Motor neuron (in vitro differentiated cells): ENCODE results near the gene EIF1AD. TPM values are rescaled to one million over a fixed set of nuclear protein-coding genes. Genes with fewer than 3 reads are reported as not detected.
A peak's percentile ranks its signal among the peaks of the same experiment; 100 is the strongest.
"Not testable (repeated sequence)": the region's sequence is repeated elsewhere in the genome, so short reads cannot be mapped to it uniquely, and the experiment has no call there.

ENCODE experiments used
- ATAC-seq, 8 experiments: fragments of 200-7000 bp; cut with Tn5 transposase; replicated peaks in 6 of 8; 2 replicates each; pipeline ENCODE4 v1.8.0; 2021; ENCODE audit warnings: mild to moderate bottlenecking in 8 of 8, moderate library complexity in 8 of 8
- H3K27ac ChIP-seq, 2 donors: fragments of 250-450 bp; sonication (Bioruptor Pico); 2 replicates each; pipeline ENCODE4 v1.9.0; 2021; ENCODE audit warnings: antibody characterized with exemption in 2 of 2, mild to moderate bottlenecking in 2 of 2, moderate library complexity in 1 of 2
- H3K4me1 ChIP-seq, 2 donors: fragments of 250-450 bp; sonication (Bioruptor Pico); replicated peaks in 1 of 2; 2 replicates each; pipeline ENCODE4 v1.6.1; 2021; ENCODE audit warnings: antibody characterized with exemption in 2 of 2, mild to moderate bottlenecking in 2 of 2, moderate library complexity in 1 of 2
- H3K4me3 ChIP-seq, 5 donors: fragments of 250-450 bp; sonication (Bioruptor Pico); 2 replicates each; pipeline ENCODE4 v1.9.0; 2021; ENCODE audit warnings: antibody characterized with exemption in 5 of 5, mild to moderate bottlenecking in 5 of 5, moderate library complexity in 4 of 5
- WGBS, 10 experiments: fragments of 450-650 bp; shearing (Covaris generic); methylation state at CpG; one replicate each; pipeline ENCODE4 v1.0.0; 2022; 5-methylcytosine and 5-hydroxymethylcytosine counted together
- in situ Hi-C, 9 experiments: fragments of 400-800 bp; cut with MboI; loops; one replicate each; pipeline ENCODE4 v1.15.0; 2021; ENCODE audit warnings: low sequenced_read_pairs in 9 of 9, low pct_unique_long_range_greater_than_20kb in 2 of 9; ENCODE audit not compliant: unreplicated experiment in 9 of 9
- total RNA-seq, 8 experiments: library from RNA; unstranded; fragments of 300-600 nt; gene quantifications; 2 replicates each; pipeline versions ENCODE4 v1.2.3 to v1.2.4, GENCODE V29; 2022

EIF1AD gene
- total RNA-seq, 8 experiments from 2014 or later = 28.6 to 36.9 (median 32.0) TPM

DNA sequence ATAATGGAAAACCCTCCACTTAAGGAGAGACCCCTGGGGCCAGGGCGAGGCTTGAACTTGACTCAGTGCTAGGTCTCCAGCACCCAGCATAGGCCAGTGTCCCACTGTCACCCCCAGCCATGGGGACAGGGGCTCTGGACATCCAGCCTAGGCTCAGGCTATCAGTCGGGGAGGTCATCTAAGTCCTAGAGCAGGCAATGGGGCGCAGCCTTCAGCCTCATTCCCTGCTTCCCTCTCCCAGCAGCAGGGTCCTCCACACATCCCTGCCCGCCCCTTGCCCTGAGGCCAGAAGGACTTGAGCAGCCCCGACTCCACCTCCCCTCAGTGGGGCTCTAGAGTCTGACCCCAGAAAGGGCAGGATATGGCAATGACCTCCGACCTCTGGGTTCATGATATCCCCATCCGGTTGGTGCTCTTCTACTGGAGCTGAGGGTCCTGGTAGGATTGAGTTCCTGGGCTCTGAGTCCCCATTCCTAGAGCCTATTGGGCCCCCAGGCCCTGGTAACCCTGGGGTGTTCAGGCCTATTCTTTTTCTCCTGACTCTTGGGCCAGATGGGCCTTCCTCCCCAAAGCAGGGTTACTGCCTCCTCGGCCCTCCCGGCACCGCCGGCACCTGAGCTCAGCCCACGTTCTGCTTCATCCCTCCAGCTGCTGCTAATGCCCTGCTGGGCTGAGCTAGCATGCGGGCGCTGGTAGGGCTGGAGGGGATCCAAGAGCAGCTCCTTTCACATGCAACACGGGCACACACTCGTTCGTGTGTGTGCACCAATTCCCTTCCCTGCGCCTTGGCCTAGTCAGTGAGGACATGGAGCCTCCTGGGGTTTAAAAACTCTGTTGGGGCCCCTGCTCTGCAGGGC, 14.2 kb upstream of the EIF1AD start:
- no peak overlapping the region for H3K27ac ChIP-seq
- no peak overlapping the region for H3K4me3 ChIP-seq
- no peaks in the 10 kb centered on the region for H3K4me1 ChIP-seq
- in situ Hi-C loops = no loop called here
- 0 to 100% (median 50%) methylated on average over 1 to 5 of the region's 18 CpGs; no CpG with 5 or more reads in 5 of the 10 experiments for WGBS, 10 experiments
- ATAC-seq = no peak

DNA sequence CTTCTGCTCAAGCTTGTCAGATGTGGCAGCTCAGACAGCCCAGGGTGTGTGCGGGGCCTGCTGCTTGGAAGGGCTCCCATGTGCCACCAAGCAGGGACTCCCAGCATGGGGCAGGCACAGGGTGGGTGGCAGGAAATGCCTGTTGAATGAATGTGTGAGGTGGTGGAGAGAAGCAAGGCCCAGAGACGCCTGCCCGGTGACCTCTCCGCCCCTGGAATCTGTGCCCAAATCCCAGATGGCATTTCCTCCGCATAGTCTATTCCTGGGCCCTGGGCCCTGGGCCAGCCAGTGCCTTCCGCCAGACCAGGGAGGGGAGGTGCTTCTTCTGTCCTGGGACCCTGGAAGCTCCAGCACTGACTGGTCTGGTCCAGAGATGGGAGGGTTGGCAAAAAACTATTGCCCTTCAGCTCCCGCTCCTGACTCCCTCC, 13.5 kb upstream of the EIF1AD start:
- H3K4me3 ChIP-seq = no peak overlapping the region
- no peaks in the 10 kb centered on the region for H3K4me1 ChIP-seq
- no peak overlapping the region for H3K27ac ChIP-seq
- ATAC-seq = peak in 1 of 8 experiments; percentile 28
- 0 to 100% methylated on average over 1 to 2 of the region's 7 CpGs; no CpG with 5 or more reads in 8 of the 10 experiments for WGBS, 10 experiments
- in situ Hi-C loops = no loop called here

DNA sequence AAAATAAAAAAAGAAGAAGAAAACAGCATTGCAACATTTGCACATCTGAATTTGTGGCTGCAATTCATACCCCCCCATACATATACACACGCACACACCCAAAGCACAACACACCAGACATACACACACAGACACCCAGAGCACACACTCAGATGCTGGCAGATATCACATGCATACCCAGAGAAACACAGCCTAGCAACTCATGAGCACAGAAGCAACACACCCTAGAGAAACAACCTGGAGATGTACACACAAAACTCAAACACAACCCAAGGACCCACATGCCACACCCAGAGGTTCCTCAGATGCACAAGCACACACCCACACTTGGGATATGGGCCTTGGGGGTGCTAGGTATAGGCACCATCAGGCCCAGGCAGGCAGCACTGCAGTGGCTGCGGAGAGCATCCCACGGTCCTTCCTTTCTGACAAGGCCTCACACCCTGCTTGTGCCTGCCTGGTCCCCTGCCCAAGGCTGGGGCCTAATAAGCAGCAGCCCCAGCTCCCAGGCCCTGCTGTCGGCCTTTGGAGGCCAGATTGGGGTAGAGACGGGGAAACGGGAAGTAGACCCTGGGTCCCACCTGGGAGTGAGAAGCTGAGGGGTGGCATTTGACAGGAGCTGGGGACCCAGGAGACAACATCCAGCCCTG, 13.0 kb upstream of the EIF1AD start:
- Histone ChIP-seq H3K4me1 (no peaks in the 10 kb centered on the region), H3K27ac (no peak overlapping the region), H3K4me3 (no peak overlapping the region)
- 40 to 80% (median 72%) methylated on average over 1 to 3 of the region's 6 CpGs; no CpG with 5 or more reads in 6 of the 10 experiments for WGBS, 10 experiments
- ATAC-seq = peak in 2 of 8 experiments; percentile 30 to 72
- in situ Hi-C loops = no loop called here

DNA sequence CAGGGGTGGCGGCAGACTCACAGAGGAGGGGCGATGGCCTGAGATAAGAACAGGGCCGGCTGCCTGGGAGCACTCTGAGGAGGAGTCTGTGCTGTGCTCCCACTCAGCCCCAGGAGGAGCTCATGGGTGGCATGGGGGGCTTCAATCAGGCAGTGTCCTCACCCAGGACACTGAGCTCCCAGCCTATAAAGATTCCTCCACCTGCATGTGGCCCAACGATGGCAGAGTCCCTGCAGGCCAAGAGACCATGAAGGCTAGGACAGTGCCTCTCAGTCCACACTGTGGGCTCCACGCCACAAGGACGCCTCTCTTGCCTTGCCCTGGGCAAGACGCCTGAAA, 11.8 kb upstream of the EIF1AD start:
- Histone ChIP-seq H3K4me1 (peaks cover 0 to 4% of the 10 kb centered on the region in 2 donors), H3K27ac (no peak overlapping the region), H3K4me3 (no peak overlapping the region)
- ATAC-seq = peak in 1 of 8 experiments; percentile 10
- WGBS, 10 experiments = 10 to 61% (median 50%) methylated on average over 2 to 5 of the region's 7 CpGs; no CpG with 5 or more reads in 7 of the 10 experiments
- in situ Hi-C loops = no loop called here

DNA sequence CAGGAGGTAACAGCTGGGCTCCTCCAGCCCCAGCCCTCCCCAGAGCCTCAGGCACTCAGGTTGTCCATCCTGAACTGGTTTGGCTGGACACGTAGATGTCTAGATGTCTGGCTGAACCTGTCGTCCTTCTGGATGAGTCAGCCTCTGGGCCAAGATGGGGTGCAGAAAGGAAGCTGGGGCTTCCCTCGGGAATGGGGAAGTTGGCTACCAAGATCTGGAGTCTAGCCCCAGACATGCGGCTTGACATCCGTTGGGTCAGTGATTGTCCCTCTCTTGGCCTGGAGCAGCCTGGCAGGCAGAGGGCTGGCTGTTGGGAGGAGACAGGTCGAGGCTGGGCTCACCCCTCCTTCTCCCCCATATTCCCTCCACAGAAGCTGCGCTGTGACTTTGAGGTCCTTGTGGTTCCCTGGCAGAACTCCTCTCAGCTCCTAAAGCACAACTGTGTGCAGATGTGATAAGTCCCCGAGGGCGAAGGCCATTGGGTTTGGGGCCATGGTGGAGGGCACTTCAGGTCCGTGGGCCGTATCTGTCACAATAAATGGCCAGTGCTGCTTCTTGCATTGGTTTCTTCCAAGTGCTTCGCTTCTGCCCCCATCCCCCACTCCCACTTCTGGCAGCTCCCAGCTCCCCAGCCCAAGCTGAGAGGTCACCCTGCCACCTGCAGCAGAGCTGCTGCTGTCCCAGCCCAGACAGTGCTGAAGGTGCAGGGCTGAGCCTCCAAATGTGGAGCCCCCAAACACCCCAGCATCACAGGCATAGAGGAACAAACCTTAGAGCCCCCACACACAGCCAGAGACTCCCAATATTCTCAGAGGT, 11.2 kb upstream of the EIF1AD start:
- H3K27ac ChIP-seq = no peak overlapping the region
- no peak overlapping the region for H3K4me3 ChIP-seq
- WGBS, 10 experiments = 80% methylated on average over 1 of the region's 12 CpGs; no CpG with 5 or more reads in 8 of the 10 experiments
- no peak for ATAC-seq
- in situ Hi-C loops = no loop called here
- peaks cover 0 to 4% of the 10 kb centered on the region in 2 donors for H3K4me1 ChIP-seq

DNA sequence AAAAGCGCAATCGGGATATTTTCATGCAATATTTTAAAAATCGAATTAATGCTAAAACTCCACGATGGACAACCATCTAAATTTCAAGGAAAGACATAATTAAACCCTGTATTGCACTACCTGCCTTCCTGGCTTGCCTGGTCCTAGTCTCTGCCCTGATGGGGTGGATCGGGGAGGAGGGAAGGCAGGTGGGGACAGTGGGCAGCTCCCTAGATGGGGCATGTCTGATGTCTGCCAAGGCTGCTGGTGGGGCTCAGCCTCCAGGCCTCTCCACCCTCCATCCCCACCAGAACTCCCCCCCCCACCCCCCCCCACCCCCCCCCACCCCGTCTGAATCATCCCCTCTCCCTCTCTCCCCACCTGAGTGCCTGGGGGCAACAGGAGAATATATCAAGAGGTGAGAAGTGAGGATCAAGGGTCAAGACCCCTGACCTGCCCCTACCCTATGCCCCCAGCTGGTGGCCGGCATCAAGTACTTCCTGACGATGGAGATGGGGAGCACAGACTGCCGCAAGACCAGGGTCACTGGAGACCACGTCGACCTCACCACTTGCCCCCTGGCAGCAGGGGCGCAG, 10.5 kb upstream of the EIF1AD start:
- no peak overlapping the region for H3K27ac ChIP-seq
- no peak overlapping the region for H3K4me3 ChIP-seq
- WGBS, 10 experiments = 40 to 73% methylated on average over 1 to 3 of the region's 12 CpGs; no CpG with 5 or more reads in 8 of the 10 experiments
- no peak for ATAC-seq
- in situ Hi-C loops = no loop called here
- H3K4me1 ChIP-seq = peaks cover 0 to 4% of the 10 kb centered on the region in 2 donors

DNA sequence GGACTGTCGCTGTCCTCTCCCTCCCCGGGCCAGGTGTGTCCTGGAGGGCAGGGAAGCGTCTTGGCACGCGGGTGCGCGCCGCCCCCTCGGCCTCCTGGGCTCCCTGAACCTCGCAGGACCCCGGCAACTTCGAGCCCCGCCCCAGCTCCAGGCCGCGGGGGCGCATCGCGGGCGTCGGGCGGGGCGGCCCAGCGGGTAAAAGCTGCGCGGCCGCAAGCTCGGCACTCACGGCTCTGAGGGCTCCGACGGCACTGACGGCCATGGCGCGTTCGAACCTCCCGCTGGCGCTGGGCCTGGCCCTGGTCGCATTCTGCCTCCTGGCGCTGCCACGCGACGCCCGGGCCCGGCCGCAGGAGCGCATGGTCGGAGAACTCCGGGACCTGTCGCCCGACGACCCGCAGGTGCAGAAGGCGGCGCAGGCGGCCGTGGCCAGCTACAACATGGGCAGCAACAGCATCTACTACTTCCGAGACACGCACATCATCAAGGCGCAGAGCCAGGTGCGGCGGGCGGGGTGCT, 9.9 kb upstream of the EIF1AD start, which contains the start of gene CST6:
TSS of gene CST6 (plus strand) at position 224 of the 519 bp plus-strand sequence. CDS start at position 261, 37 bp downstream.
- peak in 3 of 8 experiments; percentile 13 to 23 (median 19) for ATAC-seq
- WGBS, 10 experiments = 14 to 25% methylated on average over 4 to 12 of the region's 61 CpGs; no CpG with 5 or more reads in 8 of the 10 experiments
- in situ Hi-C loops = no loop called here
- no peak within 1 kb of the TSS for H3K4me3 ChIP-seq
- peaks cover 0 to 4% of the 10 kb centered on the region in 2 donors for H3K4me1 ChIP-seq
- H3K27ac ChIP-seq = no peak within 1 kb of the TSS

DNA sequence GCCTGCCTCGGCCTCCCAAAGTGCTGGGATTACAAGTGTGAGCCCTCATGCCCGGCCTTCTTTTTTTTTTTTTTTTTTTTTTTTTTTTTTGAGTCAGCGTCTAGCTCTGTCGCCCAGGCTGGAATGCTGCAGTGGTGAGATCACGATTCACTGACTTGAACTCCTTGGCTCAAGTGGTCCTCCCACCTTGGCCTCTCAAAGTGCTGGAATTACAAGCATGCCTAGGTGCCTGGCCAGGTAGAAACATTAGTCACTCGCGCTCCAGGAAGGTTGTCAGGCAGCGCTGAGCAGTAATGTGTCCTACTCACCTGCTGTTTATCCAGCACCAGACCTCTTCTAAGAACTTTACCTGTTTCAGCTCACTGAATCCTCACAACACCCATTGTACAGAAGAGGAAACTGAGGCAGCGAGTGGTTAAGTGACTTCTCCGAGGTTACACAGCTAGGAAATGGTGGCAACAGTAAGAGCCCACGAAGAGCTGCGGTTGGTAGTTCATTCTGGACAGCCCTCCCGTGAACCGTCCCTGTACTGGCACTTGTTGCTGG, 9.4 kb upstream of the EIF1AD start:
- in situ Hi-C loops = no loop called here
- H3K4me1 ChIP-seq = peaks cover 0 to 4% of the 10 kb centered on the region in 2 donors
- WGBS, 10 experiments = 20 to 67% (median 50%) methylated on average over 1 to 7 of the region's 14 CpGs; no CpG with 5 or more reads in 3 of the 10 experiments
- H3K27ac ChIP-seq = no peak overlapping the region
- H3K4me3 ChIP-seq = no peak overlapping the region
- ATAC-seq = no peak

DNA sequence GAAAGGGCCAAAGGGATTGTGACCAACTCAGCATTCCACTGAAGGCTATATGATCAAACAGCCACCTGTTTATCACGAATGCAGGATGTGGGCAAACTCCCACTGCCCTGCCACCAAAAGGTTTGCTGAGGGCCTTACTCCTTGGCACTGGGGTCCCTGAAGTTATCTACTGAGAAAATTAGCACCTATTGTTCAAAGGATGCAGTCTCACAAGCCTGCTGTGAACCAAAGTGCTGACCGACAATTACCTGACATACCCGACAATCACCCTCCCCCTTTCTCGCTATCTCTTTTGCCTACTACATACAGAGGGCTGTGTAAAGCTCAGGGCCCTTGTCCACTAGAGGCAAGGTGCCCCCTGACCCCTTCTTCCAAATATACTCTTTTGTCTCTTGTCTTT, 8.1 kb upstream of the EIF1AD start:
- H3K4me3 ChIP-seq, in situ Hi-C loops, ATAC-seq, H3K27ac ChIP-seq, H3K4me1 ChIP-seq: not testable (repeated sequence)
- WGBS, 10 experiments = 80 to 100% (median 100%) methylated on average over 1 to 3 of the region's 4 CpGs; no CpG with 5 or more reads in 7 of the 10 experiments

DNA sequence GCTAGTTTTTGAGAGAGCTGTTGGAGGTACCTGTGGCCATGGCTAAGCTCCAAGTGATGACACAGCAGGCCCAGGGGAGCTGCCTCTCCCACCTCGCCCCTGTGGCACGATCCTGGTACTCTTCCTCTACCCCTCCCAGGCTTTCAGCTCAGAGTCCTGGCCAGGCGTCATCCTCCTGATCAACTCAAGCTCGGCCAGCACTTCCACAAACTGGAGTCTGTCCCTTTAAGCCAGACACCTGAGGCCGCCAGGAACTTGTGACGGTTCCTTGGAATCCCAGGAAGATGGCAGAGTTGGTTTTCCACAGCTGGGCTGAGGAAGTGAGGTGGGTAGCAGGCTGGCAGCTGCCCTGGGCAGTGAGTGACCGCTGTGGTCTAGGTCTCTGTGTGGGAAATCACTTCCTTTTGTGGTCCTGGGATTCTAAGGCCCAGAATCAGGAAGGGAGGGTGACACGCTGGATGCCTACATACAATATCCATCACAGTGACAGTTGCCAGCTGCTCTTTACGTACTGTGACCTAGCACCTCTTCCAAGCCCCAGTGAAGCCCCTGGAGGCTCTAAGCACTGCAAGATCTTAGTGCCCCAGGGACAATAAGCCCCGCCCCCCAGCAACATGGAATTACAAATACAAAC, 6.6 kb upstream of the EIF1AD start:
- Histone ChIP-seq H3K27ac (peak overlapping the region in 1 of 2 donors; percentile 35), H3K4me3 (no peak overlapping the region), H3K4me1 (peaks cover 0 to 4% of the 10 kb centered on the region in 2 donors)
- 0 to 60% (median 26%) methylated on average over 1 to 6 of the region's 10 CpGs; no CpG with 5 or more reads in 2 of the 10 experiments for WGBS, 10 experiments
- in situ Hi-C loops = no loop called here
- peak in 7 of 8 experiments; percentile 35 to 86 (median 50) for ATAC-seq

DNA sequence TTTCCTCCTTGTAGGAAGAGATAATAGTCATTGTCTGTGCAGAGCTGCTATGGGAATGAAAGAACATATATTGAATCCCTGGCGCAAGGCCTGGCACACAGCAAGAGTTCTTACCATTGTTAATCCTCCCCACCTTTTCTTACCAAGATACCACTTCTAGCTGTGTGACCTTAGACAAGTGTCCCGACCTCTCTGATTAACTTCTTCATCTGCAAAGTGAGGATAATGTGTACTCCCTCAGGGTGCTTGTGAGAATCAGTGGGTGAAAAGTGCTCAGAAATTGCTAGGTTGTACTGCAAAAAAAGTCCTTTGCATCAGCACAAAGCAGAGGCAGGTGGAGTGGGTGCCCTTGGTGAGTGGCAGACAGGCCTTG, 6.1 kb upstream of the EIF1AD start:
- 86 to 100% (median 100%) methylated on average over 1 to 2 of the region's 2 CpGs; no CpG with 5 or more reads in 6 of the 10 experiments for WGBS, 10 experiments
- Histone ChIP-seq H3K4me1 (peaks cover 3 to 8% of the 10 kb centered on the region in 2 donors), H3K4me3 (no peak overlapping the region), H3K27ac (peak overlapping the region in 1 of 2 donors; percentile 35)
- in situ Hi-C loops = no loop called here
- no peak for ATAC-seq
